ENCODE results near the gene ADM.

Gene ADM

GRCh38 chr11:10327254-10327653 is 22.4 kb downstream of the ADM start:
- no peak for TF ChIP-seq CTCF (IDR thresholded peaks at IDR 0.05; ENCODE audit: extremely low read depth, insufficient read depth, missing control alignments)
- no peak for DNase-seq (ENCODE audit: low spot score)
- in situ Hi-C loops (cut with MboI; ENCODE audit: low pct_unique_long_range_greater_than_20kb, low sequenced_read_pairs, unreplicated experiment), result loop anchor here (10.0 kb wide), 1 partner anchor 122 kb away; no protein-coding TSS in a partner anchor

GRCh38 chr11:10328314-10329098 is 23.6 kb downstream of the ADM start:
- in situ Hi-C loops (cut with MboI; ENCODE audit: low pct_unique_long_range_greater_than_20kb, low sequenced_read_pairs, unreplicated experiment), result loop anchor here (10.0 kb wide), 1 partner anchor 124 kb away; no protein-coding TSS in a partner anchor
- TF ChIP-seq CTCF (IDR thresholded peaks at IDR 0.05; ENCODE audit: extremely low read depth, insufficient read depth, missing control alignments), result no peak
- no peak for DNase-seq (ENCODE audit: low spot score)

GRCh38 chr11:10329356-10329755 is 24.5 kb downstream of the ADM start:
- no peak for TF ChIP-seq CTCF (IDR thresholded peaks at IDR 0.05; ENCODE audit: extremely low read depth, insufficient read depth, missing control alignments)
- DNase-seq (ENCODE audit: low spot score), result no peak
- in situ Hi-C loops (cut with MboI; ENCODE audit: low pct_unique_long_range_greater_than_20kb, low sequenced_read_pairs, unreplicated experiment), result loop anchor here (10.0 kb wide), 1 partner anchor 125 kb away; no protein-coding TSS in a partner anchor

- no peak for TF ChIP-seq CTCF (IDR thresholded peaks at IDR 0.05; ENCODE audit: extremely low read depth, insufficient read depth, missing control alignments)
- in situ Hi-C loops (cut with MboI; ENCODE audit: low pct_unique_long_range_greater_than_20kb, low sequenced_read_pairs, unreplicated experiment), result loop anchor here (10.0 kb wide), 1 partner anchor 125 kb away; no protein-coding TSS in a partner anchor
Observed at GRCh38 chr11:10329935-10330334, 25.1 kb downstream of the ADM start.

GRCh38 chr11:10331548-10332289 is 26.8 kb downstream of the ADM start:
- in situ Hi-C loops (cut with MboI; ENCODE audit: low pct_unique_long_range_greater_than_20kb, low sequenced_read_pairs, unreplicated experiment), result no loop called here
- no peak for DNase-seq (ENCODE audit: low spot score)
- TF ChIP-seq CTCF (IDR thresholded peaks at IDR 0.05; ENCODE audit: extremely low read depth, insufficient read depth, missing control alignments), result no peak

More at GRCh38 chr11:10329935-10330334, 25.1 kb downstream of the ADM start:
- no peak for DNase-seq (ENCODE audit: low spot score)

GRCh38 chr11:10333490-10333889 is 28.6 kb downstream of the ADM start:
- no peak for TF ChIP-seq CTCF (IDR thresholded peaks at IDR 0.05; ENCODE audit: extremely low read depth, insufficient read depth, missing control alignments)
- in situ Hi-C loops (cut with MboI; ENCODE audit: low pct_unique_long_range_greater_than_20kb, low sequenced_read_pairs, unreplicated experiment), result no loop called here
- DNase-seq (ENCODE audit: low spot score), result no peak
